Ammon's horn (tissue), 1 donor: Measurements from ENCODE around the gene TMPRSS11F.
"Not testable (repeated sequence)": the region's sequence is repeated elsewhere in the genome, so short reads cannot be mapped to it uniquely, and the experiment has no call there.

ENCODE experiments used
- DNase-seq: peaks from one replicate; pipeline ENCODE4 v3.0.0-alpha.2; 2016; ENCODE audit warnings: low spot score

Gene TMPRSS11F

GRCh38 chr4:68129793-68130192 is at the start of gene TMPRSS11F:
Gene TMPRSS11F, minus strand, starts transcription at chr4:68129869. Its CDS starts 49 bp downstream, at chr4:68129820.
- DNase-seq = no peak

DNA sequence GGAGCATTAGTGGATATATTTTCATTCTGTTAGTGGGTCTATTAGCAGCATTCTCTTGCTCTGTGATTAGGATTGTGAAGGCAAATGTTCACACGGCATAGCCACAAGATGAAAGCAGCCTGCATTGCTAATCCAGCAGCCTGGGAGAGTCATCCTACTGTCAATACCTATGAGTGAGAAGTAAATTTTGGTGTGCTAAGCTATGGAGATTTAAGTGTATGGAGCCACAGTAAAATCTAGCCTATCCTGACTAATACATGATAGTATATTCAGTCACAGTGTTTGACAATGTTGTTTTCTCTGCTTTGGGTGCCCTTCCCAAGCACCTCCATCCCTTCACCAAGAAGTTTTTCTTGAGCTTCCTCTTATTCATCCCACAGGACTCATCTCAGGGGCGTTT is 47.2 kb upstream of the TMPRSS11F start:
- no peak for DNase-seq

DNA sequence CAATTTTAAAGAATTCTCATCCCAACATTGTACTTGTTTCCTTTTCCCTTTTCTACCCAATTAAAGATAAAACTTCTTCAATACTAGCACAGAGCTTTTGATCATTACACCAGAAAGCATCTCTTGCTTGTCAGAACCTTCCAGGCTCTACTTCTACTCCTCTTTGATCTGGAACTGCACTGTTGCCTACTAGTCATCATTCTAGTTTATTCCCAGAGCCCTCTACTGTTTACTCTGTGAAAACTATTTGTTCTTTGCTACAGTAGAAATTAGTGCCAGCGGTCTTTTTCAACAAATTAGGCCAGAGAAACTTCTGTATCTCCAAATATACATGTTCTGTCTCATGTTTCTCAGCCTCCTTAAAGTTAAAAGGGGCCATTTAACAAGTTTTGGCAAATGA is 46.8 kb upstream of the TMPRSS11F start:
- no peak for DNase-seq

DNA sequence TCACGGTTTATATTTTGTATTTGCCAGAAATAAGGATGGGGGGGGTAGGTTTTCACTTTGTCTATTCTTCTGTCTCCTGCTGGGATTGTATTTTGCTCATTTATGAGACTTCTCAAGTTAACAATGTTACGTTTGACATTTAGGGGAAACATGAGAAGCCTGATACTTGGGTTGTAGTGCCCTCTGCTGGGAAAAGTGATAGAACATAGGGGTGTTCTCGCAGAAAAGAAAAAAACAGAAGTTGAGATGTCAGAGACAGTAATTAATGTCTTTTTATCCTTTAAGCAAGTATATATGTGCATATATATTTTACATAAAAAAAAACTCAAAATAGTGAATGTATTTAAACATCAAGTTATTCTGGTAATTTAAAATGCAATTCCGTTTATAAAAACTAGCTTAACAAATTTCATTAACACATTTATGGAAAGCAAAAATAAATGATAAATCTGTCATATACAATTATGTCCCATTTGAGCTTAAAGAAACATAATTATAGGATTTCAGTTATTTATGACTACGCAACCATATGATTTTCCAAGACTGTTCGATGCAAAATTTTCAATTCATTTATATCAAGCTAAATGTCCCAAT is 46.0 kb upstream of the TMPRSS11F start:
- peak; percentile 65 for DNase-seq

GRCh38 chr4:68174389-68174788 is 44.7 kb upstream of the TMPRSS11F start:
- DNase-seq = not testable (repeated sequence)

GRCh38 chr4:68172147-68172546 is 42.5 kb upstream of the TMPRSS11F start:
- DNase-seq = not testable (repeated sequence)

DNA sequence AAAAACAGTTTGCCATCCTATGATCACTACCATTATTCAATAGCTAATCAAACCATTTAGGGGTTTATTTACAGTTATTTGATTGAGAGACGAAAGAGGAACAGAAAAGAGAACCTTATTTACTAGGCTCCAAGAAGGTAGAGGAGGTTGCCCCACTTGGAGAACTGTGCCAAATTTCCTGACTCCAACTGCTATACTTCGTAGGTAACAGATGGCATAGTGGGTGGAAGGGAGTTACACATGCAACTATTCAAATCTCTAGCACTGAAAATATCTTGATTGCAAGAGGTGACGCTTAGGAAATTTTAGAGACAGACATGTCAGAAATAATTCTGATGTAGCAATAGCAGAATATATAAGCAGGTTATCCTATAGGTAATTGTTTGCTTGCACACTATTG is 38.0 kb upstream of the TMPRSS11F start:
- peak; percentile 51 for DNase-seq

DNA sequence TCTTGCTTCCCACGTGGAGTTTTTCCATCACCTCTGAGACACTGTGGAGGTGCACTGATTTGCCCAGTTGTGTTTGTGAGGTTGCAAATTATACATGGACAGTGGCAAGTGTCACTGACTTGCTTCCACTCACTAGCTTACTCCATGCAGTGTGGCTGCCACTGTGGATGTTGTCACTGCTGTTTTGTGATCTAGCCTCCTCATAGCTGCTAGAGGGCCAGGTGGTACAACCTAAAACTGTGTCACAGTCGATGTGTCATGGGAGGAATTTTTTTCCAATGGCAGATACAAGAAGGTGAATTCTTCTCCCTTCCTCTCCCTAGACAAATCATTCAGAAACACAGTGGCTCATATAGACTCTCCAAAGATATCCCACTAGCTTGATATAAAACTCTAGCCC is 37.5 kb upstream of the TMPRSS11F start:
- DNase-seq = no peak

DNA sequence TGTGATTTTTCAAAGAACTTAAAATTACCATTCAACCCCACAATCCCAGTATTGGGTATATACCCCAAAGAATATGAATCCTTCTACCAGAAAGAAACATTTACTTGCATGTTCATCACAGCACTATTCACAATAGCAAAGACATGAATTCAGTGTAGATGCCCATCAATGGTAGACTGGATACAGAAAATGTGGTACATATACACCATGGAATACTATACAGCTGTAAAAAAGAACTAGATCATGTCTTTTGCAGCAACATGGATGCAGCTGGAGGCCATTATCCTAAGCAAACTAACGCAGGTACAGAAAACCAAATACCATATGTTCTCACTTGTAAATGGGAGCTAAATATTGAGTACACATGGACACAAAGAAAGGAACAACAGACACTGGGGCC is 34.1 kb upstream of the TMPRSS11F start:
- no peak for DNase-seq

DNA sequence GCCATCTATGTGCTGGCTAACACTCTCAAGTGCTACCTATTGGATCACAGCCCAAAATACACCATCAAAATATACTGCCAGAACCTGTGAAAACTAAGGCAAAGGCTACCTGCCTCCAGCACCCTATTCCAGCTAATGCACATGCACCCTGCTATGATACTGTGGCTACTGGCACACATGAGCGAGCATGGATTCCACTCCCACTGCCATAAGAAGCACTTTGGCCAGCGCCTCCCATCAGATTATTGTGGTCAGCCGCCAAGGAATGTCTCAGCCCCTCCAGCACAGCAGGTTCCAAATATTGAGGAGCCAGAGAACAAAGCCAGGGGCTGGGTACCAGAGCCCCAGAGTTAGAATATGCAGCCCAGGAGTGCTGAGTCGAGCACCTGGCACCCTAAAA is 32.5 kb upstream of the TMPRSS11F start:
- no peak for DNase-seq

GRCh38 chr4:68152411-68152810 is 22.7 kb upstream of the TMPRSS11F start:
- DNase-seq = no peak

DNA sequence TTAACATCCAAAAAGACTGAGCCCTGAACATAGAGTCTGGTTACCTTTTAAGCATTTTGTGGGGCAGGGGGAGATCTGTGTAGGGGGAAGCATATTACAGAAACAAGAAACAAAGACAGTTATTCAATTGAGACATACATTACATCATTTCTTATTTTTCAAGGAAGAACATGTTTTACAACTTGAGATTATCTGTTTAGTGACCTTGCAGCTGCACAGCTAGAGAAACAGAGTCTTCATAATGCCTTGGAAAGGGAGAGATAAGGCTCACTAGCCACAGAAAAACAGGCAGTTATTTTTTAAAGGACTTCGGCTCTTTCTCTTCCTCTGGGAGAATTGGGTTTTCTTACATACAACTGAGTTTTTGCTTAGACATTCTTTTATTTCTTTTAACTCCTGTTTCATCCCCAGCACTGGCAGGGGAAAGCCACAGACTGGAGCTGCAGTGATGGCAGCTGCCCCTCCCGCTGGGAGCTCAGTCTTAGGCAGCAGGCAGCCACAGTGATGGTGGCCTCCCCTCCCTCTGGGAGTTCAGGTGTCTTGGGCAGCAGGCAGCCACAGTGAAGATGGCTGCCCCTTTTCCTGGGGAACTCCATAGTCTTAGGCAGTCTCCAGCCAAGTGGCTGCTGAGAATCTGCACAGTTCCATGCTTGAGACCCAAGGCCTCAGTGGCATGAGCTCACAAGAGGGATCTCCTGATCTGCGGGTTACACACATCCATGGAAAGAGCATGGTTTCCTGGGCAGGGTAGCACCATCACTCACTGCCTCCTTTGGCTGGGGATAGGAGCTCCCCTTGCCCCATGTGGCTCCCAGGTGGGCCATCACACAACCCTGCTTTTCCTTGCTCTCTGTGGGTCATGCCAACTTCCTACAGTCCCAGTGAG is 19.4 kb upstream of the TMPRSS11F start:
- DNase-seq = no peak

GRCh38 chr4:68147079-68147478 is 17.4 kb upstream of the TMPRSS11F start:
- DNase-seq = no peak

GRCh38 chr4:68145261-68145660 is 15.6 kb upstream of the TMPRSS11F start:
- no peak for DNase-seq

- DNase-seq = no peak
Observed at GRCh38 chr4:68141852-68142251, 12.2 kb upstream of the TMPRSS11F start.

GRCh38 chr4:68132342-68132741 is 2.7 kb upstream of the TMPRSS11F start:
- no peak for DNase-seq

DNA sequence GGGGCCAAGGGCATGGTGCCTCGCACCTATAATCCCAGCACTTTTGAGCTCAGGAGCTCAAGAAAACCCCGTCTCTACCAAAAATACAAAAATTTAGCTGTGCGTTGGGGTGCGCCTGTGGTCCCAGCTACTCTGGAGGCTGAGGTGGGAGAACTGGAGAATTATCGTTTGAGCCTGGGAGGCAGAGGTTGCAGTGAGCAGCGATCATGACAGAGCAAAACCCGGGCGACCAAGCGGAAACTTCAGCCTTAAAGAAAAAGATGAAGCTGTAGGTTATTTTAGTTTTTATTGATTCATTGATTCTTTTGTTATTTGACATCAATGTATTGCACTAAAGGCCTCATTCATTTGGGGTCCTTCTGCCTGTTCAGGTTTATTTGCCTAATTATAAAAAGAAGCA is 5.4 kb downstream of the TMPRSS11F start:
- DNase-seq = no peak

GRCh38 chr4:68123525-68123924 is 6.1 kb downstream of the TMPRSS11F start:
- DNase-seq = no peak

DNA sequence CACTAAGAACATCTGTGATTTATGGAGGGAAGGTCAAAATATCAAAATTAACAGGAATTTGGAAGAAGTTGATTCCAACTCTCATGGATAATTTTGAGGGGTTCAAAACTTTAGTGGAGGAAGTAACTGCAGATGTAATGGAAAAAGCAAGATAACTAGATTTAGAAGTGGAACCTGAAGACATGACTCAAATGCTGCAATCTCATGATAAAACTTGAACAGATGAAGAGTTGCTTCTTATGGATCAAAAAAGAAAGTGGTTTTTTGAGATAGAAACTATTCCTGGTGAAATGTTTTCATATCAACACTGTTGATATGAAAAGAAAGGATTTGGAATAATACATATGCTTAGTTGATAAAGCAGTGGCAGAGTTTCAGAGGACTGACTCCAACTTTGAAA is 9.7 kb downstream of the TMPRSS11F start:
- no peak for DNase-seq

DNA sequence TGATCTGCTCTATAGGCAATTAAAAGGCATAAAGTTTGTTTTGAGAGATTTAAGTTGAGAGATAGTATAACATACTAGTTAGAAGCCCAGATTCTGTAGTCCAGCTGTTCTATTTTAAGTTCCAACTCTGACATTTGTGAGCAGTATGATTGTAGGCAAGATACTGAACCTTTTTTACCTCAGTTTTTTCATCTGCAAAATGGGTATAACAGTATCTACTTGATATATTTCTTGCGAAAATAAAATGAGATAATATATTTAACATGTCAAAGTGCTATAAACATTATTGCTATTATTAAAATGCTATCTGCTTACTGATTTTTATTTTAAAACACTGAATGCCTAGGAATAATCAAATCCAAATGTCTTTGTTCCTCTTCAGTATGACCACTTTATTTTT is 19.2 kb downstream of the TMPRSS11F start:
- no peak for DNase-seq

- DNase-seq = no peak
Observed at GRCh38 chr4:68109868-68110267, 19.8 kb downstream of the TMPRSS11F start.

GRCh38 chr4:68082758-68083157 is 46.9 kb downstream of the TMPRSS11F start:
- DNase-seq = no peak

- no peak for DNase-seq
Observed at GRCh38 chr4:68079928-68080327, 49.7 kb downstream of the TMPRSS11F start.

- no peak for DNase-seq
Observed at GRCh38 chr4:68077737-68078136, 51.9 kb downstream of the TMPRSS11F start.
